ENCODE measurements around the gene DCDC2C. TPM values are rescaled to one million over a fixed set of nuclear protein-coding genes. Genes with fewer than 3 reads are reported as not detected.

The DCDC2C gene
- total RNA-seq, 1 donor from 2014 or later: not detected

DNA sequence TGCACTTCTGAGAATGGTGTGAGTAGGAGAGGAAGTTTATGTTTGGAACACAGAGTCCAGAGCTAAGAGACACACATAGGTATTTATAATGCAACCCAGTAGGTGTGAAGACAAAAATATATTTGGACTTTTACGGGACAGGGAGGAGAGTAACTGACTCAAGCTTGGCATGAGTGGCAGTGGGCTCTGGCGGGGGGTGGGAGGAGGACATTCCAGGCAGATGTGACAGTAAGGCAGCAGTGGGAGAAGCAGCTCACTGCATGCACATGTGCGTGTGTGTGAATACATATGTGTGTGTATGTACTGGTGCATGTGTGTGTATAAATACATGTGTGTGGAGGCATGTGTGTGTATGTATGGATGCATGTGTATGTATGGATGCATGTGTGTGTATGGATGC is 51.4 kb downstream of the DCDC2C start:
- Mint-ChIP-seq H3K9me3 (ENCODE audit: low read depth) (no peaks in the 10 kb centered on the region), H3K36me3 (ENCODE audit: insufficient read depth) (no peaks in the 10 kb centered on the region), H3K4me1 (ENCODE audit: low read depth) (peaks cover 19% of the 10 kb centered on the region), H3K27ac (no peak overlapping the region), H3K4me3 (ENCODE audit: low read depth) (no peak overlapping the region), H3K27me3 (peaks cover 38% of the 10 kb centered on the region)
- TF ChIP-seq, protein P1, sequence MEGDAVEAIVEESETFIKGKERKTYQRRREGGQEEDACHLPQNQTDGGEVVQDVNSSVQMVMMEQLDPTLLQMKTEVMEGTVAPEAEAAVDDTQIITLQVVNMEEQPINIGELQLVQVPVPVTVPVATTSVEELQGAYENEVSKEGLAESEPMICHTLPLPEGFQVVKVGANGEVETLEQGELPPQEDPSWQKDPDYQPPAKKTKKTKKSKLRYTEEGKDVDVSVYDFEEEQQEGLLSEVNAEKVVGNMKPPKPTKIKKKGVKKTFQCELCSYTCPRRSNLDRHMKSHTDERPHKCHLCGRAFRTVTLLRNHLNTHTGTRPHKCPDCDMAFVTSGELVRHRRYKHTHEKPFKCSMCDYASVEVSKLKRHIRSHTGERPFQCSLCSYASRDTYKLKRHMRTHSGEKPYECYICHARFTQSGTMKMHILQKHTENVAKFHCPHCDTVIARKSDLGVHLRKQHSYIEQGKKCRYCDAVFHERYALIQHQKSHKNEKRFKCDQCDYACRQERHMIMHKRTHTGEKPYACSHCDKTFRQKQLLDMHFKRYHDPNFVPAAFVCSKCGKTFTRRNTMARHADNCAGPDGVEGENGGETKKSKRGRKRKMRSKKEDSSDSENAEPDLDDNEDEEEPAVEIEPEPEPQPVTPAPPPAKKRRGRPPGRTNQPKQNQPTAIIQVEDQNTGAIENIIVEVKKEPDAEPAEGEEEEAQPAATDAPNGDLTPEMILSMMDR (IDR thresholded peaks at IDR 0.05; ENCODE audit: unreplicated experiment): no peak
- no peak for DNase-seq (ENCODE audit: low spot score, unreplicated experiment)

DNA sequence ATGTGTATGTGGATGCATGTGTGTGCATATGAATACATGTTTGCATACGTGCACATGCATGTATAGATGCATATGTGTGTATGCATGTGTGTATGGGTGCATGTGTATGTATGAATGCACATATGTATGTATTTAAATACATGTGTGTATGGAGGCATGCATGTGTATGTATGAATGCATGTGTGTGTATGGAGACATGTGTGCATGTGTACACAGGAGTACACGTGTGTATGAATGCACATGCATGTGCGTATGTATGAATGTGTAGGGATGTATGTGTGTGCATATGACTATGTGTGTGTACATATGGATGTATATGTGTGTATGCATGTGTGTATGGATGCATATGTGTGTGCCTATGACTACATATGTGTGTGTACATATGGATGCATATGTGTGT is 51.9 kb downstream of the DCDC2C start:
- TF ChIP-seq, protein P1 (IDR thresholded peaks at IDR 0.05; ENCODE audit: unreplicated experiment): no peak
- no peak overlapping the region for H3K27ac Mint-ChIP-seq
- DNase-seq (ENCODE audit: low spot score, unreplicated experiment): no peak
- H3K36me3 Mint-ChIP-seq (ENCODE audit: insufficient read depth): no peaks in the 10 kb centered on the region
- H3K4me3 Mint-ChIP-seq (ENCODE audit: low read depth): no peak overlapping the region
- H3K27me3 Mint-ChIP-seq: peaks cover 36% of the 10 kb centered on the region
- peaks cover 19% of the 10 kb centered on the region for H3K4me1 Mint-ChIP-seq (ENCODE audit: low read depth)
- H3K9me3 Mint-ChIP-seq (ENCODE audit: low read depth): no peaks in the 10 kb centered on the region

DNA sequence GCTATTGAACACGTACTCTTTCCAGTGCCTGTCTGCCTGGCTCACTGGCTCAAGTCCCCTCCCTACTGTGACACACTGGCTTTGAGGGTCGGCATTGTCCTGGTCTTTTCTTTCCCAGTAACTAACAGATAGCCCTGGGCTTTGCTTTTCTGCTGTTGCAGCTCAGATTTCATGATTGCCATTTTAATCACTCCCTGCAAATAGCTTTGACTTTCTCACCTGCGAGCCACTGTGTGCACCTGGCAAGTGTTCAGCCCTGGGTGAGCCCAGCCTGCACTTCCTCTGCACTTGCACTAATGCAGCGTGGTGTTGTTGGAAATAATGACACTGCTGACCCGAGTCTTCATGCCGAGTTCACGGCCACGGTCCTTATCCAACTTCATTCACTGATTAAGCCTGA is 52.9 kb downstream of the DCDC2C start:
- no peak for DNase-seq (ENCODE audit: low spot score, unreplicated experiment)
- Mint-ChIP-seq H3K4me3 (ENCODE audit: low read depth) (no peak overlapping the region), H3K36me3 (ENCODE audit: insufficient read depth) (no peaks in the 10 kb centered on the region), H3K27ac (peak overlapping the region; percentile 11), H3K4me1 (ENCODE audit: low read depth) (peaks cover 19% of the 10 kb centered on the region), H3K27me3 (peaks cover 28% of the 10 kb centered on the region), H3K9me3 (ENCODE audit: low read depth) (no peaks in the 10 kb centered on the region)
- TF ChIP-seq, protein P1 (IDR thresholded peaks at IDR 0.05; ENCODE audit: unreplicated experiment): no peak

DNA sequence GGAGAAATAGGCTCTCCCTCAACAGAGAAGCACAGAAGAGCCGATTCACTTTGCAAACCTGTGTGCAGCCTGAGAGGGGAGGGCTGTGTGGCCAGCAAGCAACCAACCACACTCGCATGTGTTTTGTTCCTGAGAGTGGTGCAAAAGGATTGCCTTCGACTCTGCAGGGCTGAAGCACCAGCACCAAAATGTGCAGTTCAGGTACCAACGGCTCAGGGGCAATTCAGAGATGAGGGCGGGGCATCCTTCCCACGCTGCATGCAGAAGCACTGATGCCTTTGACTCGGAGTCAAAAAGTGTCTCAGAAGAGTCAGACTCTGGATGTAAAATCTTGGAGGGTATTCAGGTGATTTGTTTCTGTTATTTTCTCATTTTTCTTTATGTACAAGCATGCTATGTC is 55.5 kb downstream of the DCDC2C start:
- Mint-ChIP-seq H3K27me3 (peaks cover 26% of the 10 kb centered on the region), H3K9me3 (ENCODE audit: low read depth) (peaks cover 4% of the 10 kb centered on the region), H3K27ac (no peak overlapping the region), H3K4me3 (ENCODE audit: low read depth) (no peak overlapping the region), H3K4me1 (ENCODE audit: low read depth) (peaks cover 18% of the 10 kb centered on the region), H3K36me3 (ENCODE audit: insufficient read depth) (no peaks in the 10 kb centered on the region)
- TF ChIP-seq, protein P1 (IDR thresholded peaks at IDR 0.05; ENCODE audit: unreplicated experiment): no peak
- DNase-seq (ENCODE audit: low spot score, unreplicated experiment): no peak

DNA sequence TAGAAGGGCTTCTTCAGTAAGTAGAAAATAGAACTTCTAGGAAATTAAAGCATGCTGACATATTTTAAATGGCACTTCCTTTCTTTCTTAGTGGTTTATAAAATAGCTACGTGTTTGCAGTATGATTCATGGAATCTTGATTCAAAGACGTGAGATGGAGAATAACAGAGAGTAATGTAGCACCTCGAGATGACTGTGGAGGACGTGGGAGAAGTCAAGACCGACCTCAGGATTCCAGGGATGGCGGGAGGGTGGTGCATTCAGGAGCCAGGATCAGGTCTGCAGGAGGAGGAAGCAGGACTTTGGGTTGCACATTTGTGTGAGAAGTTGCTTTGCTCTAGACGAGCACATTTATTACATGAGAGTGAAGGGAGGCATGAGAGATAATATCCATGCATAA is 56.0 kb downstream of the DCDC2C start:
- TF ChIP-seq, protein P1 (IDR thresholded peaks at IDR 0.05; ENCODE audit: unreplicated experiment): no peak
- Mint-ChIP-seq H3K27ac (no peak overlapping the region), H3K27me3 (peaks cover 27% of the 10 kb centered on the region), H3K4me1 (ENCODE audit: low read depth) (peaks cover 13% of the 10 kb centered on the region), H3K9me3 (ENCODE audit: low read depth) (peaks cover 4% of the 10 kb centered on the region), H3K36me3 (ENCODE audit: insufficient read depth) (no peaks in the 10 kb centered on the region), H3K4me3 (ENCODE audit: low read depth) (no peak overlapping the region)
- DNase-seq (ENCODE audit: low spot score, unreplicated experiment): no peak
